IPS DF 19.7 (cell line): Measurements from ENCODE around the gene SLC25A18.
"Not testable (repeated sequence)": the region's sequence is repeated elsewhere in the genome, so short reads cannot be mapped to it uniquely, and the experiment has no call there.

Experiments used
- DNase-seq: peaks from one replicate; pipeline ENCODE4 v3.0.0-alpha.2; 2013; ENCODE audit warnings: low read depth, low spot score

SLC25A18 gene

GRCh38 chr22:17562906-17563870 is at the start of gene SLC25A18:
SLC25A18 (plus strand) TSS chr22:17563498; CDS start chr22:17579945, 16,447 bp downstream.
- DNase-seq = no peak

GRCh38 chr22:17513612-17514011 is 49.7 kb upstream of the SLC25A18 start:
- DNase-seq = no peak

- no peak for DNase-seq
Measured at GRCh38 chr22:17514084-17514483, 49.2 kb upstream of the SLC25A18 start.

GRCh38 chr22:17518406-17518805 is 44.9 kb upstream of the SLC25A18 start:
- DNase-seq = no peak

- DNase-seq = not testable (repeated sequence)
Measured at GRCh38 chr22:17521971-17522370, 41.3 kb upstream of the SLC25A18 start.

GRCh38 chr22:17523925-17524324 is 39.4 kb upstream of the SLC25A18 start:
- DNase-seq = no peak

- no peak for DNase-seq
Measured at GRCh38 chr22:17536269-17536668, 27.0 kb upstream of the SLC25A18 start.

- no peak for DNase-seq
Measured at GRCh38 chr22:17537155-17537554, 26.1 kb upstream of the SLC25A18 start.

GRCh38 chr22:17540481-17540880 is 22.8 kb upstream of the SLC25A18 start:
- no peak for DNase-seq

- no peak for DNase-seq
Measured at GRCh38 chr22:17541476-17541875, 21.8 kb upstream of the SLC25A18 start.

- DNase-seq = no peak
Measured at GRCh38 chr22:17542452-17542851, 20.8 kb upstream of the SLC25A18 start.

- no peak for DNase-seq
Measured at GRCh38 chr22:17548010-17548755, 15.1 kb upstream of the SLC25A18 start.

GRCh38 chr22:17548756-17549035 is 14.6 kb upstream of the SLC25A18 start:
- no peak for DNase-seq

- DNase-seq = no peak
Measured at GRCh38 chr22:17549183-17549582, 14.1 kb upstream of the SLC25A18 start.

GRCh38 chr22:17549655-17550054 is 13.6 kb upstream of the SLC25A18 start:
- DNase-seq = no peak

- DNase-seq = no peak
Measured at GRCh38 chr22:17552737-17553136, 10.6 kb upstream of the SLC25A18 start.

- no peak for DNase-seq
Measured at GRCh38 chr22:17554814-17555213, 8.5 kb upstream of the SLC25A18 start.

GRCh38 chr22:17559188-17559587 is 4.1 kb upstream of the SLC25A18 start:
- DNase-seq = no peak

- no peak for DNase-seq
Measured at GRCh38 chr22:17563936-17564391, 666 bp downstream of the SLC25A18 start.

- not testable (repeated sequence) for DNase-seq
Measured at GRCh38 chr22:17566016-17566687, 2.9 kb downstream of the SLC25A18 start.

- no peak for DNase-seq
Measured at GRCh38 chr22:17566776-17567175, 3.5 kb downstream of the SLC25A18 start.

- no peak for DNase-seq
Measured at GRCh38 chr22:17569971-17570511, 6.7 kb downstream of the SLC25A18 start.
